PC-9 (cell line): ENCODE measurements around the gene PDE4D. TPM values are rescaled to one million over a fixed set of nuclear protein-coding genes. Genes with fewer than 3 reads are reported as not detected.

ENCODE experiments used
- BruUV-seq: library from RNA; stranded (reverse); fragments of 400-500 nt; replicated peaks from 2 replicates; lab custom pipeline; 2021; lab: Mats Ljungman, UMichigan
- CTCF ChIA-PET: fragments of 300-600 bp; sonication (Branson Sonifier 250); formaldehyde crosslinking; loops from one replicate; lab custom pipeline; 2022; ENCODE audit warnings: antibody characterized with exemption; lab: Charles Lee
- POLR2A ChIA-PET: fragments of 300-600 bp; sonication (Branson Sonifier 250); formaldehyde crosslinking; loops from one replicate; lab custom pipeline; 2022; ENCODE audit warnings: antibody characterized with exemption; ENCODE audit not compliant: unreplicated experiment; lab: Charles Lee
- DNase-seq, 2 experiments: peaks; one replicate each; pipeline versions ENCODE4 v3.0.0 to v3.0.0-alpha.2; 2015 to 2022; ENCODE audit warnings: mixed read lengths in 1 of 2
- H2AFZ ChIP-seq: fragments of 200-600 bp; sonication (generic); 2 replicates; pipeline ENCODE4 v1.8.1; 2017; ENCODE audit warnings: antibody characterized with exemption
- H3F3A ChIP-seq: fragments of 200-600 bp; sonication (generic); 2 replicates; pipeline ENCODE4 v1.8.1; 2017; ENCODE audit warnings: antibody characterized with exemption, mild to moderate bottlenecking, low read depth; ENCODE audit not compliant: insufficient read depth
- H3K27ac ChIP-seq: fragments of 200-600 bp; sonication (generic); 2 replicates; pipeline ENCODE4 v1.6.1; 2016; ENCODE audit warnings: mixed run types
- H3K27me3 ChIP-seq: fragments of 200-600 bp; sonication (generic); 2 replicates; pipeline ENCODE4 v1.6.1; 2016; ENCODE audit warnings: low read depth, mixed run types; ENCODE audit not compliant: insufficient read depth
- H3K36me3 ChIP-seq: fragments of 200-600 bp; sonication (generic); 2 replicates; pipeline ENCODE4 v1.6.1; 2016; ENCODE audit warnings: low read depth, mixed run types
- H3K4me1 ChIP-seq: fragments of 200-600 bp; sonication (generic); replicated peaks from 2 replicates; pipeline ENCODE4 v1.6.1; 2016; ENCODE audit warnings: mixed run types; ENCODE audit not compliant: insufficient read depth
- H3K4me2 ChIP-seq: fragments of 200-600 bp; sonication (generic); 2 replicates; pipeline ENCODE4 v1.6.1; 2017; ENCODE audit warnings: mixed run types
- H3K4me3 ChIP-seq: fragments of 200-600 bp; sonication (generic); 2 replicates; pipeline ENCODE4 v1.6.1; 2016; ENCODE audit warnings: mixed run types
- H3K79me2 ChIP-seq: fragments of 200-600 bp; sonication (generic); 2 replicates; pipeline ENCODE4 v1.6.1; 2017; ENCODE audit warnings: low read depth, mixed run types
- H3K9me2 ChIP-seq: fragments of 200-600 bp; sonication (generic); 2 replicates; pipeline ENCODE4 v1.8.1; 2017; ENCODE audit warnings: mild to moderate bottlenecking; ENCODE audit not compliant: insufficient read depth
- H3K9me3 ChIP-seq: fragments of 200-600 bp; sonication (generic); 2 replicates; pipeline ENCODE4 v1.8.1; 2016; ENCODE audit warnings: low read depth; ENCODE audit not compliant: insufficient read depth
- H4K20me1 ChIP-seq: fragments of 200-600 bp; sonication (generic); 2 replicates; pipeline ENCODE4 v1.8.1; 2017; ENCODE audit not compliant: insufficient read depth
- EZH2 ChIP-seq: fragments of 200-600 bp; sonication (generic); IDR thresholded peaks from 2 replicates; pipeline ENCODE4 v1.8.0; 2017; ENCODE audit warnings: antibody characterized with exemption, low read depth
- intact Hi-C: fragments of 100-400 bp; cut with micrococcal nuclease; formaldehyde crosslinking; loops from one replicate; pipeline ENCODE4 v1.10.0; 2022; ENCODE audit not compliant: unreplicated experiment
- total RNA-seq: library from RNA; stranded (reverse); gene quantifications from 2 replicates; pipeline ENCODE4 v1.2.3, GENCODE V29; 2021
- TF ChIP-seq, protein P1 (sequence below): fragments of 200-600 bp; sonication (generic); conservative IDR thresholded peaks from 2 replicates; pipeline ENCODE4 v1.6.1; 2017; ENCODE audit warnings: mixed run types, antibody characterized with exemption, mild to moderate bottlenecking, moderate library complexity

PDE4D gene
- total RNA-seq, 1 experiment from 2014 or later: 9.8 TPM

DNA sequence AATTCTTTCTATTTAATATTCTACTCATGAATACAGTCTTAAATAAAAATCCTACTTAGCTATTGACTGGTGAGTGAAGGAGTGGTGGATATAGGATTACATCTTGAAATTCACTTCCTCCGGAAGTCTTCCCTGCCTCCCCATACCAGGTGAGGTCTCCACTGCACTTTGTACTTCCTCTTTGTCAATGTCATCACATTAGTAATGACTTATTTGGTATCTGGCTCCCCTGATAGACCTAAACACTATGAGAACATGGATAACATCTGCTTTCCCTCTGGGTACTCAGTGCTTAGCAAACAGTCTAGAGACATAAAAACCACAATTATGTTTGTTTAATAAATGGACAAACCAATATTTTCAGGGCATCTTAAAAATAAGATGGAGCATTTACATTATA lies 532.1 kb downstream of the PDE4D start:
- Histone ChIP-seq H3K79me2 (no peaks in the 10 kb centered on the region), H3K27ac (no peak overlapping the region), H3K9me2 (no peaks in the 10 kb centered on the region), H3K4me2 (no peak overlapping the region), H3K36me3 (no peaks in the 10 kb centered on the region), H2AFZ (no peak overlapping the region), H3K4me3 (no peak overlapping the region), H4K20me1 (no peaks in the 10 kb centered on the region), H3K27me3 (no peaks in the 10 kb centered on the region), H3F3A (no peaks in the 10 kb centered on the region), H3K4me1 (no peaks in the 10 kb centered on the region), H3K9me3 (no peaks in the 10 kb centered on the region)
- no TSS peak for BruUV-seq
- intact Hi-C loops: no loop called here
- CTCF ChIA-PET: no interaction called here
- DNase-seq: no peak
- no peak for TF ChIP-seq EZH2
- TF ChIP-seq, protein P1, sequence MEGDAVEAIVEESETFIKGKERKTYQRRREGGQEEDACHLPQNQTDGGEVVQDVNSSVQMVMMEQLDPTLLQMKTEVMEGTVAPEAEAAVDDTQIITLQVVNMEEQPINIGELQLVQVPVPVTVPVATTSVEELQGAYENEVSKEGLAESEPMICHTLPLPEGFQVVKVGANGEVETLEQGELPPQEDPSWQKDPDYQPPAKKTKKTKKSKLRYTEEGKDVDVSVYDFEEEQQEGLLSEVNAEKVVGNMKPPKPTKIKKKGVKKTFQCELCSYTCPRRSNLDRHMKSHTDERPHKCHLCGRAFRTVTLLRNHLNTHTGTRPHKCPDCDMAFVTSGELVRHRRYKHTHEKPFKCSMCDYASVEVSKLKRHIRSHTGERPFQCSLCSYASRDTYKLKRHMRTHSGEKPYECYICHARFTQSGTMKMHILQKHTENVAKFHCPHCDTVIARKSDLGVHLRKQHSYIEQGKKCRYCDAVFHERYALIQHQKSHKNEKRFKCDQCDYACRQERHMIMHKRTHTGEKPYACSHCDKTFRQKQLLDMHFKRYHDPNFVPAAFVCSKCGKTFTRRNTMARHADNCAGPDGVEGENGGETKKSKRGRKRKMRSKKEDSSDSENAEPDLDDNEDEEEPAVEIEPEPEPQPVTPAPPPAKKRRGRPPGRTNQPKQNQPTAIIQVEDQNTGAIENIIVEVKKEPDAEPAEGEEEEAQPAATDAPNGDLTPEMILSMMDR: no peak
- POLR2A ChIA-PET: interaction anchor here (0.5 kb wide), 1 partner anchor 128 kb away, joined by 3 read pairs; no protein-coding TSS in a partner anchor

DNA sequence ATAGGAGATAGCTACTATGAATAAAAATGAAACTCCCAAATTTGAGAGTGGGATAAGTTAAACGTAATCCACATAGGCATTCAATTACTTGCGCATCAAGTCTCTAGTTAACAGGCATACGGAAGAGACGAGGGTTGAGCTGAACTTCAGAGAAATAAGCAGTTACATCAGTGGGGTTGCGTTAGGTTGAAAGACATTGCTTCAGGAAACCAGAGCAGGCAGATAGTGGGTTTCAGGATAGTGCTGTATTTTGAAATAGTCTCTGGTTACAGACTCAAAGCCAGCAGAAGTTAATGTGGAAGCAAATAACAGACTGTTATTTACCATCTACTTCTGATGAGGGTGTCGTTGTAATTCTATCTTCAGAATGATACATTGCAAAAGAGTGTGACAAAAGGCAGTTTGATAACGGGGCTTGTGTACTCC lies 533.4 kb downstream of the PDE4D start:
- Histone ChIP-seq H4K20me1 (no peaks in the 10 kb centered on the region), H3K4me3 (no peak overlapping the region), H3K27ac (no peak overlapping the region), H3K36me3 (no peaks in the 10 kb centered on the region), H3F3A (no peaks in the 10 kb centered on the region), H2AFZ (no peak overlapping the region), H3K4me2 (no peak overlapping the region), H3K9me3 (no peaks in the 10 kb centered on the region), H3K9me2 (no peaks in the 10 kb centered on the region), H3K4me1 (no peaks in the 10 kb centered on the region), H3K27me3 (no peaks in the 10 kb centered on the region), H3K79me2 (no peaks in the 10 kb centered on the region)
- ChIA-PET POLR2A (no interaction called here), CTCF (no interaction called here)
- intact Hi-C loops: no loop called here
- DNase-seq: no peak
- no TSS peak for BruUV-seq
- TF ChIP-seq EZH2: no peak
- TF ChIP-seq, protein P1: no peak

DNA sequence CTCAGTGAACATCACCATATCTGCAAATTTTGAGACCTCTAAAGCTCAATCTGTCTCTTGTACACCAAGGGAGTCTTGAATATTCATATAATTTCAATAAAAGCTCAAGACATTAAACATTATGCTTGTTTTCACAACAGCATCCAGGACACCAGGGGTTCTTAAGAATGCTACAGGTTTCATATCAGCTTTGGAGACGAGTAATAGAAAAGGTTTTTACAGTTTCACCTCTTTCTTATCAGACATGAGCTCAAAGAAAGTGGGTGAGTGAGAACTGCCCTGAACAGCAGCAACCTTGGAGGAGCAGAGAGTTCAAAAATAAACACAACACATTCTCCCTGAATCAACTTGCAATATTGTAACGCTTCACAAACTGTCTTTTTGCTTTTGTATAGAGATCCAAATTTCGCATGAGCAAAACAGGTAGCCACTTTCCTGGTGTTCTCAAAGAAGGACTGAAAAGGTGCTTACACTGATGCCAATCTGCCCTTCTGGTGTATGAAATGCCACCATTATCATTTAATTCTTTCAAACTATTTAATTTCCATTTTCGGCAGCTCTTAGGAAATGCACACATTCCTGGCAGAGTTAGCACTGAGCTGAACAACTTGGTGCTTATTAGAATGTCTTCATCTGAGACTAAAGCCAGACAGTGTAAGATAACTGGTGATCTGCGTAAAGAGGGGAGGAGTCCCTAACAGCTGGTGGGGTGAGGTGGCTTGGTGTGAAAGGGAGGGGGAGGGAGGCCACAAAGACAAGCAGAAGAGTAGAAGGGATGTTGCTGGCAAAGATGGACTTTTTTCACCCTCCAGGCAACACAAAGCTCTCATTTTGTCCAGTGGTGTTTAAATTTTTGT lies 535.3 kb downstream of the PDE4D start:
- POLR2A ChIA-PET: no interaction called here

More for the DNA sequence above, 535.3 kb downstream of the PDE4D start:
- H3F3A ChIP-seq: no peaks in the 10 kb centered on the region
- no peaks in the 10 kb centered on the region for H3K4me1 ChIP-seq
- no peaks in the 10 kb centered on the region for H3K27me3 ChIP-seq
- H3K79me2 ChIP-seq: no peaks in the 10 kb centered on the region
- H2AFZ ChIP-seq: no peak overlapping the region
- no peak overlapping the region for H3K4me3 ChIP-seq
- H3K9me3 ChIP-seq: no peaks in the 10 kb centered on the region
- H3K36me3 ChIP-seq: no peaks in the 10 kb centered on the region
- no peak overlapping the region for H3K27ac ChIP-seq
- H4K20me1 ChIP-seq: no peaks in the 10 kb centered on the region
- TF ChIP-seq, protein P1: no peak
- TF ChIP-seq EZH2: no peak
- no peak for DNase-seq
- CTCF ChIA-PET: interaction anchor here (0.7 kb wide), 1 partner anchor 169 kb away, joined by 3 read pairs; no protein-coding TSS in a partner anchor
- no TSS peak for BruUV-seq
- intact Hi-C loops: no loop called here
- no peak overlapping the region for H3K4me2 ChIP-seq
- H3K9me2 ChIP-seq: no peaks in the 10 kb centered on the region
